Measurements from ENCODE around the gene SCG3. TPM values are rescaled to one million over a fixed set of nuclear protein-coding genes. Genes with fewer than 3 reads are reported as not detected.

Gene SCG3
- total and polyA plus RNA-seq, 2 of the 13 experiments (the other 11 are each of a cell fraction or from before 2014, with no cell fraction given): not detected

- TF ChIP-seq POLR2A (IDR thresholded peaks at IDR 0.05; ENCODE audit: insufficient read depth in 1 of 2, low read depth in 2 of 2, low read length in 2 of 2): no peak
- no peak for TF ChIP-seq RFXANK (CRISPR knock-in tag; IDR thresholded peaks at IDR 0.05)
- no peak for TF ChIP-seq ZNF713 (CRISPR knock-in tag; IDR thresholded peaks at IDR 0.05)
- TF ChIP-seq NFYB (CRISPR knock-in tag; IDR thresholded peaks at IDR 0.05): no peak
- no peak for TF ChIP-seq PTBP1 (IDR thresholded peaks at IDR 0.05; ENCODE audit: low read depth, low read length, poor library complexity, severe bottlenecking)
- TF ChIP-seq ZNF451 (CRISPR knock-in tag; IDR thresholded peaks at IDR 0.05): no peak
Measured at GRCh38 chr15:51765751-51766150, 84.4 kb downstream of the SCG3 start (continued).

- POLR2A ChIA-PET: no interaction called here
- H3K9ac ChIP-seq (ENCODE audit: insufficient read depth, low read depth, low read length): no peak overlapping the region
- no peaks in the 10 kb centered on the region for H3K36me3 ChIP-seq (replicated peaks in 1 of 2; ENCODE audit: control insufficient read depth in 1 of 2, insufficient read depth in 2 of 2, low read length in 2 of 2)
- no TSS peak for BruUV-seq (replicated peaks)
- H3K27ac ChIP-seq (ENCODE audit: extremely low read length, insufficient read depth, low read length): no peak overlapping the region
- ATAC-seq (no peak), DNase-seq (ENCODE audit: low spot score) (no peak), FAIRE-seq (no peak)
- in situ Hi-C loops (cut with HindIII; ENCODE audit: extremely low pct_ligation_motif_present, low pct_unique_long_range_greater_than_20kb): no loop called here
- intact Hi-C loops (cut with micrococcal nuclease; ENCODE audit: unreplicated experiment): no loop called here
- no peak for TF ChIP-seq ZKSCAN5 (CRISPR knock-in tag; IDR thresholded peaks at IDR 0.05)
- TF ChIP-seq TBX3 (IDR thresholded peaks at IDR 0.05; ENCODE audit: borderline replicate concordance): no peak
- no peak for TF ChIP-seq ARID4A (CRISPR knock-in tag; IDR thresholded peaks at IDR 0.05; ENCODE audit: borderline replicate concordance)
- no peak for TF ChIP-seq ETV6 (CRISPR knock-in tag; conservative IDR thresholded peaks at IDR 0.05)
- no peak for TF ChIP-seq ZBTB44 (CRISPR knock-in tag; IDR thresholded peaks at IDR 0.05)
- H3K4me1 ChIP-seq (ENCODE audit: insufficient read depth, low read length): no peaks in the 10 kb centered on the region
- H3K27me3 ChIP-seq (ENCODE audit: control insufficient read depth in 1 of 2, insufficient read depth in 2 of 2, low read length in 2 of 2): peaks cover 0 to 16% of the 10 kb centered on the region in 2 experiments; a peak in 3 of 5 replicates
- H2AFZ ChIP-seq (ENCODE audit: low read length): no peak overlapping the region
- 22% methylated on average over 1 of the region's 1 CpG for WGBS (ENCODE audit: low lambda C conversion rate)
- H3K4me3 ChIP-seq (replicated peaks in 1 of 3; ENCODE audit: insufficient read depth in 1 of 3, low read depth in 2 of 3, low read length in 3 of 3): no peak overlapping the region
- CTCF ChIA-PET (ENCODE audit: low intra/inter-chr PET ratio, low total read pairs): no interaction called here
- no peak overlapping the region for H3K4me2 ChIP-seq (ENCODE audit: low read depth, low read length)
- H3K79me2 ChIP-seq (ENCODE audit: insufficient read depth, low read length): no peaks in the 10 kb centered on the region
- H4K20me1 ChIP-seq (ENCODE audit: insufficient read depth, low read length): no peaks in the 10 kb centered on the region
- H3K9me3 ChIP-seq (ENCODE audit: low read length): no peaks in the 10 kb centered on the region
Measured at GRCh38 chr15:51766341-51766740, 85.0 kb downstream of the SCG3 start.
